ENCODE measurements around the gene LSM14A. TPM values are rescaled to one million over a fixed set of nuclear protein-coding genes. Genes with fewer than 3 reads are reported as not detected.
A peak's percentile ranks its signal among the peaks of the same experiment; 100 is the strongest.
"Not testable (repeated sequence)": the region's sequence is repeated elsewhere in the genome, so short reads cannot be mapped to it uniquely, and the experiment has no call there.

LSM14A gene
- total and polyA plus RNA-seq, 4 experiments from 2014 or later = 158 to 176 (median 170) TPM

- no peaks in the 10 kb centered on the region for H3K9me3 ChIP-seq (ENCODE audit: control insufficient read depth in 1 of 2, low read length in 2 of 2)
- no peaks in the 10 kb centered on the region for H3K27me3 ChIP-seq (ENCODE audit: insufficient read depth, low read length)
- H3K36me3 Mint-ChIP-seq = peaks cover 37 to 38% of the 10 kb centered on the region in 2 donors
- H3K27ac ChIP-seq (ENCODE audit: low read depth, low read length) = no peak overlapping the region
- ChIA-PET POLR2A (ENCODE audit: partially characterized antibody) (no interaction called here), CTCF (ENCODE audit: partially characterized antibody) (interaction anchor here (0.6 kb wide), 1 partner anchor 18 kb away, joined by 3 read pairs; no protein-coding TSS in a partner anchor)
- no peaks in the 10 kb centered on the region for H3K4me1 ChIP-seq (ENCODE audit: insufficient read depth, low read length)
- no peaks in the 10 kb centered on the region for H3K9me3 Mint-ChIP-seq
- no peak overlapping the region for H3K4me3 ChIP-seq (ENCODE audit: low read length in 2 of 2)
- H3K27me3 Mint-ChIP-seq = no peaks in the 10 kb centered on the region
- intact Hi-C loops (cut with micrococcal nuclease) = no loop called here
- no peak for DNase-seq
- no peak overlapping the region for H3K4me3 Mint-ChIP-seq
- H3K4me1 Mint-ChIP-seq = peaks cover 0 to 10% (median 4%) of the 10 kb centered on the region in 4 donors
- H3K27ac Mint-ChIP-seq = no peak overlapping the region
- peaks cover 33% of the 10 kb centered on the region for H3K36me3 ChIP-seq (ENCODE audit: insufficient read depth, low read length)
Measured at GRCh38 chr19:34201133-34201532, 28.8 kb downstream of the LSM14A start.

GRCh38 chr19:34205324-34205723, 33.0 kb downstream of the LSM14A start:
- H3K9me3 Mint-ChIP-seq; H3K4me1 Mint-ChIP-seq; H3K4me3 ChIP-seq (ENCODE audit: low read length in 2 of 2); H3K9me3 ChIP-seq (ENCODE audit: control insufficient read depth in 1 of 2, low read length in 2 of 2); DNase-seq; H3K4me1 ChIP-seq (ENCODE audit: insufficient read depth, low read length); CTCF ChIA-PET (ENCODE audit: partially characterized antibody); H3K27me3 Mint-ChIP-seq; POLR2A ChIA-PET (ENCODE audit: partially characterized antibody); H3K27me3 ChIP-seq (ENCODE audit: insufficient read depth, low read length); H3K27ac ChIP-seq (ENCODE audit: low read depth, low read length); H3K4me3 Mint-ChIP-seq; intact Hi-C loops (cut with micrococcal nuclease): not testable (repeated sequence)
- Mint-ChIP-seq H3K27ac (peak overlapping the region in 1 of 7 donors; percentile 75), H3K36me3 (peaks cover 27 to 44% of the 10 kb centered on the region in 2 donors)
- H3K36me3 ChIP-seq (ENCODE audit: insufficient read depth, low read length) = peaks cover 27% of the 10 kb centered on the region

- H3K36me3 ChIP-seq (ENCODE audit: insufficient read depth, low read length) = peaks cover 27% of the 10 kb centered on the region
Measured at GRCh38 chr19:34208291-34208884, 36.1 kb downstream of the LSM14A start.

GRCh38 chr19:34209726-34210125, 37.4 kb downstream of the LSM14A start:
- H3K4me1 Mint-ChIP-seq = peaks cover 3 to 8% (median 5%) of the 10 kb centered on the region in 4 donors
- Histone ChIP-seq H3K4me1 (ENCODE audit: insufficient read depth, low read length) (no peaks in the 10 kb centered on the region), H3K4me3 (ENCODE audit: low read length in 2 of 2) (no peak overlapping the region), H3K36me3 (ENCODE audit: insufficient read depth, low read length) (peaks cover 27% of the 10 kb centered on the region), H3K27me3 (ENCODE audit: insufficient read depth, low read length) (no peaks in the 10 kb centered on the region), H3K27ac (ENCODE audit: low read depth, low read length) (no peak overlapping the region), H3K9me3 (ENCODE audit: control insufficient read depth in 1 of 2, low read length in 2 of 2) (no peaks in the 10 kb centered on the region)
- intact Hi-C loops (cut with micrococcal nuclease) = no loop called here
- H3K4me3 Mint-ChIP-seq = no peak overlapping the region
- H3K9me3 Mint-ChIP-seq = no peaks in the 10 kb centered on the region
- H3K27ac Mint-ChIP-seq = peak overlapping the region in 3 of 7 donors; percentile 42 to 57 (median 48)
- no peak for DNase-seq
- ChIA-PET POLR2A (ENCODE audit: partially characterized antibody) (interaction anchor here (1.1 kb wide), 1 partner anchor 37 kb away, joined by 3 read pairs; the partner anchor contains the start of gene LSM14A), CTCF (ENCODE audit: partially characterized antibody) (interaction anchor here (0.9 to 2.1 kb wide), 7 partner anchors 10 to 137 kb away, joined by 3 to 12 read pairs (median 3); no protein-coding TSS in a partner anchor)
- H3K36me3 Mint-ChIP-seq = peaks cover 16 to 47% of the 10 kb centered on the region in 2 donors
- H3K27me3 Mint-ChIP-seq = no peaks in the 10 kb centered on the region

More at GRCh38 chr19:34208291-34208884, 36.1 kb downstream of the LSM14A start:
- H3K4me1 ChIP-seq (ENCODE audit: insufficient read depth, low read length) = no peaks in the 10 kb centered on the region
- no peak overlapping the region for H3K4me3 ChIP-seq (ENCODE audit: low read length in 2 of 2)
- H3K36me3 Mint-ChIP-seq = peaks cover 18 to 44% of the 10 kb centered on the region in 2 donors
- intact Hi-C loops (cut with micrococcal nuclease) = no loop called here
- no peaks in the 10 kb centered on the region for H3K9me3 ChIP-seq (ENCODE audit: control insufficient read depth in 1 of 2, low read length in 2 of 2)
- no peaks in the 10 kb centered on the region for H3K27me3 Mint-ChIP-seq
- no peak overlapping the region for H3K4me3 Mint-ChIP-seq
- CTCF ChIA-PET (ENCODE audit: partially characterized antibody) = interaction anchor here (2.0 to 2.1 kb wide), 2 partner anchors 11 to 63 kb away, joined by 7 to 12 read pairs; no protein-coding TSS in a partner anchor
- H3K27me3 ChIP-seq (ENCODE audit: insufficient read depth, low read length) = no peaks in the 10 kb centered on the region
- no peaks in the 10 kb centered on the region for H3K9me3 Mint-ChIP-seq
- no peak overlapping the region for H3K27ac ChIP-seq (ENCODE audit: low read depth, low read length)
- no peak for DNase-seq
- POLR2A ChIA-PET (ENCODE audit: partially characterized antibody) = interaction anchor here (0.9 kb wide), 1 partner anchor 74 kb away, joined by 3 read pairs; no protein-coding TSS in a partner anchor
- peaks cover 3 to 8% (median 3%) of the 10 kb centered on the region in 4 donors for H3K4me1 Mint-ChIP-seq
- peak overlapping the region in 3 of 7 donors; percentile 14 to 63 (median 28) for H3K27ac Mint-ChIP-seq

- Mint-ChIP-seq H3K27me3 (no peaks in the 10 kb centered on the region), H3K4me3 (no peak overlapping the region), H3K36me3 (peaks cover 11 to 49% of the 10 kb centered on the region in 2 donors), H3K4me1 (peaks cover 11 to 32% (median 27%) of the 10 kb centered on the region in 4 donors), H3K27ac (no peak overlapping the region), H3K9me3 (no peaks in the 10 kb centered on the region)
- no peak overlapping the region for H3K4me3 ChIP-seq (ENCODE audit: low read length in 2 of 2)
- intact Hi-C loops (cut with micrococcal nuclease) = no loop called here
- no peak overlapping the region for H3K27ac ChIP-seq (ENCODE audit: low read depth, low read length)
- no peaks in the 10 kb centered on the region for H3K9me3 ChIP-seq (ENCODE audit: control insufficient read depth in 1 of 2, low read length in 2 of 2)
- no peaks in the 10 kb centered on the region for H3K27me3 ChIP-seq (ENCODE audit: insufficient read depth, low read length)
- ChIA-PET POLR2A (ENCODE audit: partially characterized antibody) (no interaction called here), CTCF (ENCODE audit: partially characterized antibody) (no interaction called here)
- peaks cover 29% of the 10 kb centered on the region for H3K36me3 ChIP-seq (ENCODE audit: insufficient read depth, low read length)
- no peak for DNase-seq
- peaks cover 22% of the 10 kb centered on the region for H3K4me1 ChIP-seq (ENCODE audit: insufficient read depth, low read length)
Measured at GRCh38 chr19:34213283-34213682, 41.0 kb downstream of the LSM14A start.

GRCh38 chr19:34214040-34214439, 41.7 kb downstream of the LSM14A start:
- ChIA-PET POLR2A (ENCODE audit: partially characterized antibody) (no interaction called here), CTCF (ENCODE audit: partially characterized antibody) (no interaction called here)
- H3K9me3 Mint-ChIP-seq = no peaks in the 10 kb centered on the region
- H3K4me1 Mint-ChIP-seq = peaks cover 17 to 36% (median 33%) of the 10 kb centered on the region in 4 donors
- peaks cover 29% of the 10 kb centered on the region for H3K4me1 ChIP-seq (ENCODE audit: insufficient read depth, low read length)
- no peaks in the 10 kb centered on the region for H3K27me3 ChIP-seq (ENCODE audit: insufficient read depth, low read length)
- H3K27me3 Mint-ChIP-seq = no peaks in the 10 kb centered on the region
- intact Hi-C loops (cut with micrococcal nuclease) = no loop called here
- peaks cover 11 to 48% of the 10 kb centered on the region in 2 donors for H3K36me3 Mint-ChIP-seq
- no peaks in the 10 kb centered on the region for H3K9me3 ChIP-seq (ENCODE audit: control insufficient read depth in 1 of 2, low read length in 2 of 2)
- H3K27ac Mint-ChIP-seq = no peak overlapping the region
- no peak overlapping the region for H3K27ac ChIP-seq (ENCODE audit: low read depth, low read length)
- no peak overlapping the region for H3K4me3 Mint-ChIP-seq
- no peak overlapping the region for H3K4me3 ChIP-seq (ENCODE audit: low read length in 2 of 2)
- H3K36me3 ChIP-seq (ENCODE audit: insufficient read depth, low read length) = peaks cover 22% of the 10 kb centered on the region
- DNase-seq = no peak

- H3K9me3 Mint-ChIP-seq = no peaks in the 10 kb centered on the region
- peak overlapping the region in 4 of 7 donors; percentile 15 to 84 (median 36) for H3K27ac Mint-ChIP-seq
- intact Hi-C loops (cut with micrococcal nuclease) = loop anchor here (5.0 kb wide), 2 partner anchors 42 to 132 kb away; no protein-coding TSS in a partner anchor
- ChIA-PET CTCF (ENCODE audit: partially characterized antibody) (interaction anchor here (0.5 kb wide), 1 partner anchor 12 kb away, joined by 3 read pairs; no protein-coding TSS in a partner anchor), POLR2A (ENCODE audit: partially characterized antibody) (no interaction called here)
- H3K4me1 Mint-ChIP-seq = peaks cover 21 to 46% (median 34%) of the 10 kb centered on the region in 4 donors
- Histone ChIP-seq H3K36me3 (ENCODE audit: insufficient read depth, low read length) (peaks cover 14% of the 10 kb centered on the region), H3K27ac (ENCODE audit: low read depth, low read length) (no peak overlapping the region), H3K4me1 (ENCODE audit: insufficient read depth, low read length) (peaks cover 32% of the 10 kb centered on the region), H3K9me3 (ENCODE audit: control insufficient read depth in 1 of 2, low read length in 2 of 2) (no peaks in the 10 kb centered on the region), H3K27me3 (ENCODE audit: insufficient read depth, low read length) (no peaks in the 10 kb centered on the region), H3K4me3 (ENCODE audit: low read length in 2 of 2) (no peak overlapping the region)
- H3K27me3 Mint-ChIP-seq = no peaks in the 10 kb centered on the region
- peaks cover 17 to 47% of the 10 kb centered on the region in 2 donors for H3K36me3 Mint-ChIP-seq
- no peak for DNase-seq
- no peak overlapping the region for H3K4me3 Mint-ChIP-seq
Measured at GRCh38 chr19:34215006-34215665, 42.8 kb downstream of the LSM14A start.
